Stimulated activated CD8-positive, alpha-beta memory T cell treated with anti-CD3 and anti-CD28 coated beads, Interleukin-12 subunit alpha, Interleukin-12 subunit beta, amount 100 ng/mL, for 24 hours (primary cell): Measurements from ENCODE around the gene MYO10.
A peak's percentile ranks its signal among the peaks of the same experiment; 100 is the strongest.

Experiments used
- DNase-seq: peaks from one replicate; pipeline ENCODE4 v3.0.0-alpha.2; 2020; ENCODE audit errors: extremely low read depth

Gene MYO10

DNA sequence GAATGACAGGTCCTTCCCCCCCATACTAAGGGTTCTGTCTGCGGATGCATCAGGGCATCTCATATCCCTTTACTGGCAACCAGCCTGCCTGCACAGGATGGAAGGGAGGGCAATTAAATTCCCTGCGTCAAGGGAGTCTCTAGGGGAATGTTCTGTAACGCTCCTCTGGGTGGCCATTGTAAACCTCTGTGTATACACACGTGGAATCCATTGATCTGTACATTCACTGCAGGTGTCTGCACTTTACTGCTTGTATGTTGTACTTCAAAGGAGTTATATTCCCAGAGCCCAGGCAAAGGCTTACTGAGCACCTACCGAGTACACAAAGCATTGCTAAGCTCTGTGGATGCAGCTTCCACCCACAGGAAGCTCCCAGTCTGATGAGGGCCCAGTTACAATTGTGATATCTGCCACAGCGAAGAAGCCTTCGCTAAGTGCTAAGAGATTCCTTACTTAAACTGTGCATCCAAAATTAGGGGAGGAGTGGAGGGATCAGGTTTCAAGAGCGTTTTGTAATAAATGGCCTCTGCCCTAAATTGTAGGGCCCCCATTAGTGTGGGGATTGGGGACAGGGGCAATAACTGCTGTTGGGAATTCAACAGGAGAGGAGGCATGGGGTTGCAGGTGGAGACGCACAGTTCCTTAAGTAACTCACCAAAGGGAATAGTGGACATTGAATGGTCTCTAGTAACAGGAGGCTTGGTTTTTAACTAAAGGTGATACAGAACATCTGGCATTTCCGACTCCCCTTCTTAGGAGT, 317.8 kb downstream of the MYO10 start:
- DNase-seq, result no peak

DNA sequence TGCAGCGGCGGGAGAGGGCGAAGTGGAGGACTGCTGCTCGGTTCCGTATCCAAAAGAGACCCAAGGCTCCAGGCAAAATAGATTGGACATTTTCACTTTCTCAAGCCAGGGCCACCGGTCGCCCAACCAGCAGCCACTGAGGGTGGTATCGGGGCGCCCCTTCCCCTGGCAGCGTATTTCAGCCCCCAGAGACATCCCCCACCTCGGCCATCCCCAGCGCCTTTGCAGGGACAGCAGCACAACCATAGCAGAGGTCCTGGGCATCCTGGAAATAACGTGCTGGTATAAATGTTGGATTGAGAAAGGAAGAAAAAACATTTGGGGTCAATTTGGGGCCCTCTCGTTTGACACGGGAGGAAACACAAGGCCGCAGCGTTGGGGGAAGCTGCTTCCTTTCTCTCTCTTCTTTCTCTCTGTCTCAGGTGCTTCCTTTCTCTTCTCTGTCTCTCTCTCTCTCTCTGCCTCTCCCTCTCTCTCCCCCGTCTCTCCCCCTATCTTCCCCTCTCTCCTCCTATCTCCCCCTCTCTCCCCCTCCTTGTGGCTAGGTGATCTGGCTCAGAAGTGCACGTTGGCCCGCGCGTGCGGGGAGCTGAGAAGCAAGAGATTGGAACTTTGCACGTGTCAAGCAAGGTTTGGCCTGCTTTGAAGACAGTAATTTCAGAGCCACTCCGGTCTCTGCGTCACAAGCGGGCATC, 318.7 kb downstream of the MYO10 start:
- no peak for DNase-seq

DNA sequence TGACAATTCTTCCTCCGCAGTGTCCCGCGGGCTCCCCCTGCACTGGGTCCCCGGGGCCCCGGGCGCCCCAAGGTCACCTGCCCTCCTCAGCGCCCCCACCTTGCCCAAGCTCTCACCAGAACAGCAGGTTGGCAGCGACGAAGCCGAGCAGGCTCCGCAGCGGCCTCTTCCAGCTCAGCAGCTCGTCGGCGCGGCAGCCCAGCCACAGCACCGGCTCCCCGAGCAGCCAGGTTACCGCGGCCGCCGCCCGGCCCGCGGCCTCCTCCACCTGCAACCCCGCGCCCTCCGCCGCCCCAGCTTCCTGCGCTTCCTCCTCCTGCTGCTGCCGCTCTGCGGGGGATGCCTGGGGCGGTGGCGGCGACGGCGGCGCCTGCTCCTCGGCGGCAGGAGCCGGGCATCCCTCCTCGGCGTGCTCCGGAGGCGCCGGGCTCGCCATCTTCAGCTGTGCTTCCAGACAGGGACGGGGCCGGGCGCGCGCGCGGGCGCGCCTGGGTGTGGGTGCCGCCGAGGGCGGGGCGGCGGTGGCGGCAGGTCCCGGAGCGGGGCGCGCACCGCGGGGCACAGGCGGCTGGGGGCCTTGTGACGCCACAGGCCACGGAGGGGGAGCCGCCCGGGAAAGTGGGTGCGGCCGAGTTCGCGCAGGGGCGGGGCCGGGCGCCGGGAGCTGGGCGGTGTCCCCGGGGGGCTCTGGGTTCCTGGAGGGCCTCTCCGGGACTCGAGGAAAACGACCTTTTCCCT, 319.4 kb downstream of the MYO10 start, which contains the start of gene RETREG1:
TSS of gene RETREG1 (minus strand) at position 462 of the 738 bp plus-strand sequence. CDS start at position 436, 26 bp downstream.
- peak; percentile 63 for DNase-seq

DNA sequence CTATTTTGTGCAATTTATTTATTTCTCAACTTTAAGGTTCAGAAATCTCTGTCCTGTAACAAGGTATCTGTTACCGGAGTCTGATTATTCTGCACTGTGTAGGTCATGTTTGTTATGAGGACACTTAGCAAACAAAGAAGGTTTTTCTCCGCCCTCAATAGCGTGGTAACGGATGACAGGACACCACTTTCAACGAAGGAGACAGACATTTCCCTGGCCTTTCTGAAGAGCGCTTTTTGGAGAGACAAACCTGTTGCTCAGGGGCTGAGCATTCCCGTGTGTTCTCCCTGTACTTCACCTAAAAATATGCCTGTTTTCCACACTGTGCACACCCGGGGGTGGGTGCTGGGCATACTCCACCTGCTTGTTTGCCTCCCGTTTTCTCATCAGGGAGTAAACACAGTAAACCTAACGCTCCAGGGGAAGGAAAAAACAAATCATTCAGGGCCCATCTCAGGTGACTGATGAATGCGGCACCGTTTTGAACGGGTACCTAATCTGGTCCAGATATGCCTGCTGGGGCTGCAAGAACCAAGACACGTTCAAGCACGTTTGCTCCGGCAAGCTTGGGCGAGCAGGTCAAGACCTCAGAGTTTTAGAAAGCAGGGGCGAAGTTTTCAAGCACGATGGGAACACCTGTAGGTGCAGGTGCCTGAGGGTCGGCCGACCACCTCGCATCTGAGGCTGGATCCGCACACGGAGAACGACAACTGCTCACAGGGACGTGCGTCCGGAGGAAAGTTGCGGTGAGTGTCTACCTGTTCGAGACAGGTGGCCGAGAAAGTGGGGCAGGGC, 320.1 kb downstream of the MYO10 start:
- DNase-seq, result no peak

DNA sequence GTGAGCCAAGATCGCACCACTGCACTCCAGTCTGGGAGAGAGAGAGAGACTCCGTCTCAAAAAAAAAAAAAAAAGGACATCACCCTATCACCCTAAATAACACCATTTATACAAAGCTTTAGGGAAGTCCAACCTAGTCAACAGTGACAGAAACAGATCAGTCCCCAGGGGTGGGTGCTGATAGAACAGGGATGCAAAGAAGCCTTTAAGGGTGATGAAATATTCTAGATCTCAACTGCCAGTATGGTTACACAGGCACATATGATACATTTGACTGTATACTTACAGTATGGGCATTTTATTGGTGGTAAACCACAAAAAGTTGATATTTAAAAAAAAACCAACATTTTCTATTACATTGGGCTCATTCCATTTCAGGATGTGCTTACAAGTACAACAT, 324.1 kb downstream of the MYO10 start:
- no peak for DNase-seq
